Heart left ventricle (tissue), 13 donors: ENCODE measurements around the gene KLHL6.

Experiments used
- POLR2A ChIP-seq, 2 donors: fragments of 450-650 bp; IDR thresholded peaks; one replicate each; pipeline ENCODE4 v1.6.1; 2017; ENCODE audit warnings: antibody characterized with exemption in 2 of 2, mild to moderate bottlenecking in 2 of 2, moderate library complexity in 2 of 2
- TF ChIP-seq, protein P1 (sequence below), 12 donors: fragments of 200-600 bp; sonication (generic) in 4 of 12; IDR thresholded peaks; one replicate each; pipeline versions ENCODE4 v1.5.0 to v1.8.0; 2018 to 2022; ENCODE audit warnings: antibody characterized with exemption in 12 of 12, mild to moderate bottlenecking in 5 of 12
- donor health status: ischemic (EF 13 %, LVEDD 7.1; RV severe dilation, severe dysfunction).
- donor health status: DM: no; HTN: yes; CAD: no.
- donor health status: DM: no; HTN: no; CAD: no.
- donor health status: ischemic (EF 25% LVEDD 6.9; RV normal size, moderate dysfunction).
- donor health status: ischemic (EF 25% LVEDD 5.7; RV mildly dilated, moderate dysfunction).
- donor health status: ischemic (EF 35%, LVEDD 5.7; RV mildly dilated, moderate dysfunction).
- donor health status: nonischemic (EF 11% LVEDD 7.7; RV severe dilation, severe dysfunction).
- donor health status: DM: yes; HTN: yes; CAD: no.
- donor health status: PGD.
- donor health status: ischemic (EF 29% LVEDD 5.4; RV normal size, mild dysfunction).
- donor health status: nonischemic (EF 23%, LVEDD 6.1; RV moderate dilation, normal function).

DNA sequence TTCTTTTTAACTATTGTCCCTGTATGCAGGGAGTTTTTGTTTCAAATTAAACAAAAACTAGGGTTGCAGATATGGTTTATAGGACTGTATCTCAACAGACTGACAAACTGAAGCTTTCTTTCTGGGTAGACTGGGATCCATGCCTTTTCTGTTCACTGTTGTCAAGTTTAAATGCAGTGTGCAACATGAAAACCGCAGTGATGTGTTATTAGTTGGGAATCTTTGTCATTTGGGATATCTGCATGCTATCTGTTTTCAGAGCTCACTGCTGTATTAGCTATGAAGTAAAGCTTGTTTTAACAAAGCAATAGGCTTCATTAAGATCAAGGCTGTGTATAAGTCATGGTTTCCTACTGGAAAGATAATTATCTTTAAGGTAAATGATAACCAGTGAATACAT lies 105.7 kb downstream of the KLHL6 start:
- TF ChIP-seq, protein P1, sequence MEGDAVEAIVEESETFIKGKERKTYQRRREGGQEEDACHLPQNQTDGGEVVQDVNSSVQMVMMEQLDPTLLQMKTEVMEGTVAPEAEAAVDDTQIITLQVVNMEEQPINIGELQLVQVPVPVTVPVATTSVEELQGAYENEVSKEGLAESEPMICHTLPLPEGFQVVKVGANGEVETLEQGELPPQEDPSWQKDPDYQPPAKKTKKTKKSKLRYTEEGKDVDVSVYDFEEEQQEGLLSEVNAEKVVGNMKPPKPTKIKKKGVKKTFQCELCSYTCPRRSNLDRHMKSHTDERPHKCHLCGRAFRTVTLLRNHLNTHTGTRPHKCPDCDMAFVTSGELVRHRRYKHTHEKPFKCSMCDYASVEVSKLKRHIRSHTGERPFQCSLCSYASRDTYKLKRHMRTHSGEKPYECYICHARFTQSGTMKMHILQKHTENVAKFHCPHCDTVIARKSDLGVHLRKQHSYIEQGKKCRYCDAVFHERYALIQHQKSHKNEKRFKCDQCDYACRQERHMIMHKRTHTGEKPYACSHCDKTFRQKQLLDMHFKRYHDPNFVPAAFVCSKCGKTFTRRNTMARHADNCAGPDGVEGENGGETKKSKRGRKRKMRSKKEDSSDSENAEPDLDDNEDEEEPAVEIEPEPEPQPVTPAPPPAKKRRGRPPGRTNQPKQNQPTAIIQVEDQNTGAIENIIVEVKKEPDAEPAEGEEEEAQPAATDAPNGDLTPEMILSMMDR (IDR thresholded peaks at IDR 0.05): no peak
- TF ChIP-seq POLR2A (IDR thresholded peaks at IDR 0.05): no peak
